Small intestine (tissue), 7 donors: ENCODE data around the gene PDGFD. TPM values are rescaled to one million over a fixed set of nuclear protein-coding genes. Genes with fewer than 3 reads are reported as not detected.

Source experiments
- DNase-seq, 2 donors: peaks; one replicate each; pipeline versions ENCODE4 v3.0.0 to v3.0.0-alpha.2; 2013
- FAIRE-seq: peaks from 2 replicates; lab custom pipeline; 2012; peaks lifted over from hg19 to GRCh38; lab: Jason Lieb, UNC
- H3K27ac ChIP-seq, 3 donors: one replicate each; pipeline ENCODE4 v1.5.1; 2013; ENCODE audit warnings: low read length in 2 of 3, mild to moderate bottlenecking in 2 of 3, control low read depth in 1 of 3, inconsistent platforms in 1 of 3, low read depth in 1 of 3, moderate library complexity in 1 of 3
- H3K27me3 ChIP-seq, 3 donors: one replicate each; pipeline ENCODE4 v1.6.1; 2013; ENCODE audit warnings: low read length in 3 of 3, inconsistent platforms in 1 of 3; ENCODE audit not compliant: control insufficient read depth in 3 of 3, insufficient read depth in 3 of 3
- H3K36me3 ChIP-seq, 3 donors: one replicate each; pipeline ENCODE4 v1.6.1; 2013; ENCODE audit warnings: low read length in 3 of 3, inconsistent platforms in 1 of 3, low read depth in 1 of 3, mild to moderate bottlenecking in 1 of 3, moderate library complexity in 1 of 3; ENCODE audit not compliant: control insufficient read depth in 3 of 3, insufficient read depth in 2 of 3
- H3K4me1 ChIP-seq, 3 donors: one replicate each; pipeline ENCODE4 v1.6.1; 2013; ENCODE audit warnings: low read length in 2 of 3, inconsistent platforms in 1 of 3, low read depth in 1 of 3, mild to moderate bottlenecking in 1 of 3, moderate library complexity in 1 of 3; ENCODE audit not compliant: control insufficient read depth in 3 of 3, insufficient read depth in 2 of 3
- H3K4me3 ChIP-seq, 3 donors: one replicate each; pipeline ENCODE4 v1.5.1; 2013; ENCODE audit warnings: low read length in 3 of 3, control low read depth in 1 of 3, inconsistent platforms in 1 of 3, low read depth in 1 of 3, mild to moderate bottlenecking in 1 of 3, moderate library complexity in 1 of 3
- H3K9me3 ChIP-seq, 2 donors: one replicate each; pipeline ENCODE4 v1.6.1; 2013; ENCODE audit warnings: low read depth in 1 of 2, low read length in 1 of 2; ENCODE audit not compliant: control insufficient read depth in 2 of 2, insufficient read depth in 1 of 2
- WGBS, 3 donors: extraction: QIAGEN DNeasy Blood & Tissue Kit; methylation state at CpG; one replicate each; pipeline ENCODE4 v1.1.7; 2013; 5-methylcytosine and 5-hydroxymethylcytosine counted together
- polyA plus RNA-seq, 4 donors: library from polyadenylated mRNA; stranded (reverse) in 3 of 4; unstranded in 1 of 4; fragments of 200-250 nt in 3 of 4; fragments of 120-200 nt in 1 of 4; gene quantifications; one replicate each; pipeline versions ENCODE4 v1.2.1 to v1.2.3, GENCODE V29; 2013
- donor health status: healthy with polysubstance abuse.
- donor health status: control.
- donor health status: control.
- donor health status: Bipolar disorder and iron deficiency.
- donor health status: healthy.

Gene PDGFD
- polyA plus RNA-seq, 4 donors: 0.81 to 20.0 (median 3.5) TPM; not detected in 1

GRCh38 chr11:103887001-103887658 lies 276.8 kb downstream of the PDGFD start:
- Histone ChIP-seq H3K27ac (no peak overlapping the region), H3K36me3 (no peaks in the 10 kb centered on the region), H3K4me3 (no peak overlapping the region), H3K9me3 (no peaks in the 10 kb centered on the region), H3K27me3 (no peaks in the 10 kb centered on the region), H3K4me1 (no peaks in the 10 kb centered on the region)
- DNase-seq (peak in 1 of 2 donors; percentile 5), FAIRE-seq (no peak)
- 50 to 62% (median 54%) methylated on average over 6 of the region's 6 CpGs for WGBS, 3 donors

- Histone ChIP-seq H3K4me1 (no peaks in the 10 kb centered on the region), H3K27me3 (no peaks in the 10 kb centered on the region), H3K9me3 (no peaks in the 10 kb centered on the region), H3K27ac (no peak overlapping the region), H3K36me3 (no peaks in the 10 kb centered on the region), H3K4me3 (no peak overlapping the region)
- no peak for DNase-seq
- FAIRE-seq: no peak
- 61 to 81% (median 62%) methylated on average over 1 of the region's 1 CpG for WGBS, 3 donors
Observed at GRCh38 chr11:103883856-103884255, 280.1 kb downstream of the PDGFD start.

- FAIRE-seq (no peak), DNase-seq (no peak)
- 94 to 98% (median 95%) methylated on average over 2 of the region's 2 CpGs for WGBS, 3 donors
- Histone ChIP-seq H3K36me3 (no peaks in the 10 kb centered on the region), H3K27ac (no peak overlapping the region), H3K9me3 (no peaks in the 10 kb centered on the region), H3K4me1 (no peaks in the 10 kb centered on the region), H3K4me3 (no peak overlapping the region), H3K27me3 (no peaks in the 10 kb centered on the region)
Observed at GRCh38 chr11:103883291-103883690, 280.7 kb downstream of the PDGFD start.

- Histone ChIP-seq H3K4me1 (no peaks in the 10 kb centered on the region), H3K36me3 (no peaks in the 10 kb centered on the region), H3K27ac (no peak overlapping the region), H3K27me3 (no peaks in the 10 kb centered on the region), H3K4me3 (no peak overlapping the region), H3K9me3 (no peaks in the 10 kb centered on the region)
- WGBS, 3 donors: 70 to 81% (median 76%) methylated on average over 1 of the region's 1 CpG
- DNase-seq (no peak), FAIRE-seq (no peak)
Observed at GRCh38 chr11:103881584-103881983, 282.4 kb downstream of the PDGFD start.

- WGBS, 3 donors: 70 to 84% (median 84%) methylated on average over 4 of the region's 4 CpGs
- Histone ChIP-seq H3K4me3 (no peak overlapping the region), H3K4me1 (no peaks in the 10 kb centered on the region), H3K27ac (no peak overlapping the region), H3K27me3 (no peaks in the 10 kb centered on the region), H3K9me3 (no peaks in the 10 kb centered on the region), H3K36me3 (no peaks in the 10 kb centered on the region)
- DNase-seq (no peak), FAIRE-seq (no peak)
Observed at GRCh38 chr11:103880968-103881367, 283.0 kb downstream of the PDGFD start.

- no peak overlapping the region for H3K27ac ChIP-seq
- FAIRE-seq: no peak
- no peak overlapping the region for H3K4me3 ChIP-seq
- no peaks in the 10 kb centered on the region for H3K27me3 ChIP-seq
- no peaks in the 10 kb centered on the region for H3K36me3 ChIP-seq
- DNase-seq: no peak
- H3K4me1 ChIP-seq: no peaks in the 10 kb centered on the region
- H3K9me3 ChIP-seq: no peaks in the 10 kb centered on the region
Observed at GRCh38 chr11:103878646-103879045, 285.3 kb downstream of the PDGFD start.

- DNase-seq: peak in 1 of 2 donors; percentile 4
- Histone ChIP-seq H3K9me3 (no peaks in the 10 kb centered on the region), H3K36me3 (no peaks in the 10 kb centered on the region), H3K4me3 (no peak overlapping the region), H3K27me3 (no peaks in the 10 kb centered on the region), H3K27ac (no peak overlapping the region), H3K4me1 (no peaks in the 10 kb centered on the region)
- no peak for FAIRE-seq
Observed at GRCh38 chr11:103877221-103877620, 286.7 kb downstream of the PDGFD start.

GRCh38 chr11:103875855-103876510 lies 288.0 kb downstream of the PDGFD start:
- H3K4me1 ChIP-seq: no peaks in the 10 kb centered on the region
- 61 to 78% (median 72%) methylated on average over 2 of the region's 2 CpGs for WGBS, 3 donors
- no peaks in the 10 kb centered on the region for H3K27me3 ChIP-seq
- no peak overlapping the region for H3K4me3 ChIP-seq
- H3K27ac ChIP-seq: no peak overlapping the region
- no peaks in the 10 kb centered on the region for H3K36me3 ChIP-seq
- no peak for DNase-seq
- no peaks in the 10 kb centered on the region for H3K9me3 ChIP-seq
- no peak for FAIRE-seq
